Parathyroid adenoma (tissue), 2 donors: ENCODE data around the gene FAM20B.
"Not testable (repeated sequence)": the region's sequence is repeated elsewhere in the genome, so short reads cannot be mapped to it uniquely, and the experiment has no call there.

ENCODE experiments used
- H2AFZ ChIP-seq: fragments of 300-600 bp; sonication (generic); one replicate; pipeline ENCODE4 v1.7.0; 2017; ENCODE audit warnings: antibody characterized with exemption, mild to moderate bottlenecking
- H3K27ac ChIP-seq: fragments of 300-600 bp; sonication (generic); one replicate; pipeline ENCODE4 v1.7.0; 2017
- H3K27me3 ChIP-seq: fragments of 300-600 bp; sonication (generic); one replicate; pipeline ENCODE4 v1.7.0; 2017; ENCODE audit warnings: low read length; ENCODE audit not compliant: control insufficient read depth, insufficient read depth
- H3K36me3 ChIP-seq: fragments of 300-600 bp; sonication (generic); one replicate; pipeline ENCODE4 v1.7.0; 2017; ENCODE audit warnings: low read length; ENCODE audit not compliant: control insufficient read depth, insufficient read depth
- H3K4me1 ChIP-seq: fragments of 300-600 bp; sonication (generic); one replicate; pipeline ENCODE4 v1.7.0; 2017; ENCODE audit warnings: control low read depth
- H3K4me2 ChIP-seq: fragments of 300-600 bp; sonication (generic); one replicate; pipeline ENCODE4 v1.7.0; 2017; ENCODE audit warnings: low read length
- H3K4me3 ChIP-seq: fragments of 300-600 bp; sonication (generic); one replicate; pipeline ENCODE4 v1.7.0; 2017; ENCODE audit warnings: low read depth, low read length
- H3K79me2 ChIP-seq: fragments of 300-600 bp; sonication (generic); one replicate; pipeline ENCODE4 v1.7.0; 2017; ENCODE audit warnings: control low read depth
- H3K9ac ChIP-seq: fragments of 300-600 bp; sonication (generic); one replicate; pipeline ENCODE4 v1.7.0; 2017; ENCODE audit warnings: mild to moderate bottlenecking
- H3K9me3 ChIP-seq: fragments of 300-600 bp; sonication (generic); one replicate; pipeline ENCODE4 v1.7.0; 2017; ENCODE audit warnings: low read length; ENCODE audit not compliant: control insufficient read depth
- TF ChIP-seq, protein P1 (sequence below): fragments of 300-600 bp; sonication (generic); IDR thresholded peaks from one replicate; pipeline ENCODE4 v1.7.0; 2017; ENCODE audit warnings: antibody characterized with exemption, mild to moderate bottlenecking
- donor health status: primary hyperparathyroidism.

Gene FAM20B

DNA sequence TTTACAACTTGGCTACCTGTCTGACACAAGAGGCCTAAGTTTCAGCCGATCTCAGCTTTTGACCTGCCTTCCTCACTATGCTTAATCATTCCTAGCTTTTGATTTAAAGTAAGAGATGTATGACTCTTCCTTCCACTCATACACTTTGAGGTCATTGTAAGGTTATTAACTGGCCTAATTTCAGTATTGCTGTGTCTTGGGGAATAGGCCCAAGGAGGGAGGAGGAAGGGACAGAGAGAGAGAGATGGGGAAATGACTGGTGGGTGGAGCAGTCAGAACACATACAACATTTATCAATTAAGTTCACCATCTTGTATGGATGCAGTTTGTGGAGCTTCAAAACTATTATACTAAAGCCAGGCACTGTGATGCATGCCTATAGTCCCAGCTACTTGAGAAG lies 28.3 kb upstream of the FAM20B start:
- Histone ChIP-seq H3K79me2 (no peaks in the 10 kb centered on the region), H3K27me3 (no peaks in the 10 kb centered on the region), H3K9me3 (no peaks in the 10 kb centered on the region), H3K4me1 (no peaks in the 10 kb centered on the region), H3K4me3 (no peak overlapping the region), H3K9ac (no peak overlapping the region), H2AFZ (no peak overlapping the region), H3K27ac (no peak overlapping the region), H3K36me3 (no peaks in the 10 kb centered on the region), H3K4me2 (no peak overlapping the region)
- TF ChIP-seq, protein P1, sequence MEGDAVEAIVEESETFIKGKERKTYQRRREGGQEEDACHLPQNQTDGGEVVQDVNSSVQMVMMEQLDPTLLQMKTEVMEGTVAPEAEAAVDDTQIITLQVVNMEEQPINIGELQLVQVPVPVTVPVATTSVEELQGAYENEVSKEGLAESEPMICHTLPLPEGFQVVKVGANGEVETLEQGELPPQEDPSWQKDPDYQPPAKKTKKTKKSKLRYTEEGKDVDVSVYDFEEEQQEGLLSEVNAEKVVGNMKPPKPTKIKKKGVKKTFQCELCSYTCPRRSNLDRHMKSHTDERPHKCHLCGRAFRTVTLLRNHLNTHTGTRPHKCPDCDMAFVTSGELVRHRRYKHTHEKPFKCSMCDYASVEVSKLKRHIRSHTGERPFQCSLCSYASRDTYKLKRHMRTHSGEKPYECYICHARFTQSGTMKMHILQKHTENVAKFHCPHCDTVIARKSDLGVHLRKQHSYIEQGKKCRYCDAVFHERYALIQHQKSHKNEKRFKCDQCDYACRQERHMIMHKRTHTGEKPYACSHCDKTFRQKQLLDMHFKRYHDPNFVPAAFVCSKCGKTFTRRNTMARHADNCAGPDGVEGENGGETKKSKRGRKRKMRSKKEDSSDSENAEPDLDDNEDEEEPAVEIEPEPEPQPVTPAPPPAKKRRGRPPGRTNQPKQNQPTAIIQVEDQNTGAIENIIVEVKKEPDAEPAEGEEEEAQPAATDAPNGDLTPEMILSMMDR = no peak

DNA sequence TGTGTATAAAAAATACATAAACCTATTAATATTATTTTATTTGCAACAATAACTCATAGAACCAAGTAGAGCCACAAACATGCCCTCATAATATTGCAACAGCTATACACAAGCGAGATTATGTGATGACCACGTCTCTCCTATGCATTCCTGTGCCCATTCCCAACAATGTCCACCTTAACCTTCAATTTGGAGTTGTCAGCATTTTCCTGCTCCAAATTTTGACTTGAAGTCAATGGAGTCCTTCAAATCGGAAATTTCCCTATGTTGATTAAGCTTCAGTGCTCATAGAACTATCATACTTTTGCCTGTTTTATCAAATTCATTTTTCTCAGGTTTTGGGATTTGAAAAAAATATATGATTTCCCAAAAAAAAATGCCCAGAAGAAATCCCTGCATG lies 27.4 kb upstream of the FAM20B start:
- H3K27me3 ChIP-seq = no peaks in the 10 kb centered on the region
- no peaks in the 10 kb centered on the region for H3K9me3 ChIP-seq
- TF ChIP-seq, protein P1 = no peak
- no peaks in the 10 kb centered on the region for H3K79me2 ChIP-seq
- H3K27ac ChIP-seq = no peak overlapping the region
- H3K36me3 ChIP-seq = no peaks in the 10 kb centered on the region
- no peak overlapping the region for H3K4me3 ChIP-seq
- H3K4me1 ChIP-seq = no peaks in the 10 kb centered on the region
- no peak overlapping the region for H2AFZ ChIP-seq
- H3K9ac ChIP-seq = no peak overlapping the region
- no peak overlapping the region for H3K4me2 ChIP-seq

DNA sequence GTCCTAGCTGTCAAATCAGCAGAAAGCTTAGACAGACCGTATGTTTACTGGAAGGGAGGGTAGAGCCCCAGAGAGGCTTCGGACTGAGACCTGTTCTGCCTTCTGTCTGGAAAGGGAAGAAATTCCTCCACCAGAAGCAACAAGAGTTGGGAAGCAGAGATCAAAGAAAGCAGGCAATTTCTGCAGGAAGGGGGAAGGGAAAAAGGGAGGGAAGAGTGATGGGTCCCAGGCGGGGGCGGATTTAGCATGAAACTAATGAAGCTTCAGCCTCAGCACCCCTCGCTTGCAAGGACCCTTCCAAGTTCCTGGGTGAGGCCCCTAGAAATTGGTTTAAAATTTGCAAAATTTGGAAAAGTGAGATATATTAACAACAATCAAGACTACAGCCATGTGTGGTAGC lies 26.6 kb upstream of the FAM20B start:
- Histone ChIP-seq H3K9ac (no peak overlapping the region), H3K4me3 (no peak overlapping the region), H3K36me3 (no peaks in the 10 kb centered on the region)

DNA sequence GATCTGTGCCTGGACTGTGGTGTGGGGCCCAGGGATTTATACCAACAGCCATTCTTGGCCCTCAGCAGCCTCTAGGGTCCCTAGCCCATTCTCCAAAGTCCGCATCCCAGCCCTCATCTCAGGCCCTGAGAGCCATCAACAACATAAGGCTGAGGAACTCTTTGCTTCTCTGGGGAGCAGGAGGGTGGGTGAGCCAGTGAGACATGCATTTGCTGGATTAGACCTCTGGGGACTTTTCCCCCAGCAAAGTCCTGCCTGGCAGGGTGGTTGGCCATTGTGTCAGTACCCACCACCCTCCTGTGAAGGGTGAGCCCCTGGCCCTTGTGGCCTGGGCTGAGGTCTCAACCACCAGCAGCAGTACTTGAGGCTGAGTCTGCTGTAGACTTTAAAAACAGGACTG lies 24.2 kb upstream of the FAM20B start:
- Histone ChIP-seq H3K27ac (no peak overlapping the region), H3K27me3 (no peaks in the 10 kb centered on the region), H3K9ac (no peak overlapping the region), H3K9me3 (no peaks in the 10 kb centered on the region), H2AFZ (no peak overlapping the region), H3K36me3 (no peaks in the 10 kb centered on the region), H3K4me2 (no peak overlapping the region), H3K4me3 (no peak overlapping the region), H3K79me2 (no peaks in the 10 kb centered on the region), H3K4me1 (no peaks in the 10 kb centered on the region)
- TF ChIP-seq, protein P1 = no peak

More for the DNA sequence above, 26.6 kb upstream of the FAM20B start:
- Histone ChIP-seq H3K9me3 (no peaks in the 10 kb centered on the region), H3K4me1 (no peaks in the 10 kb centered on the region), H3K79me2 (no peaks in the 10 kb centered on the region), H3K4me2 (no peak overlapping the region), H2AFZ (no peak overlapping the region), H3K27me3 (no peaks in the 10 kb centered on the region), H3K27ac (no peak overlapping the region)
- TF ChIP-seq, protein P1 = no peak

DNA sequence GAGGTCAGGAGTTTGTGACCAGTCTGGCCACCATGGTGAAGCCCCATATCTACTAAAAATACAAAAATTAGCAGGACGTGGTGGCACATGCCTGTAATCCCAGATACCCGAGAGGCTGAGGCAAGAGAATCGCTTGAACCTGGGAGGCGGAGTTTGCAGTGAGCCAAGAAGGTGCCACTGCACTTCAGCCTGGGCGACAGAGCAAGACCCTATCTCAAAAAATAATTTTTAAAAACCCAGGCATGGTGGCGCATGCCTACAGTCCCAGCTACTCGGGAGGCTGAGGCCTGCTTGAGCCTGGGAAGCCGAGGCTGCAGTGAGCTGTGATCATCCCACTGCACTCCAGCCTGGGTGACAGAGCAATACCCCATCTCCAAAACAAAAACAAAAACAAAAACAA lies 23.6 kb upstream of the FAM20B start:
- not testable (repeated sequence) for H3K4me2 ChIP-seq, H3K27ac ChIP-seq, H3K79me2 ChIP-seq, H3K9me3 ChIP-seq, H3K9ac ChIP-seq, H2AFZ ChIP-seq, H3K36me3 ChIP-seq, H3K27me3 ChIP-seq, H3K4me3 ChIP-seq, H3K4me1 ChIP-seq
